ENCODE data around the gene CD320.
"Not testable (repeated sequence)": the region's sequence is repeated elsewhere in the genome, so short reads cannot be mapped to it uniquely, and the experiment has no call there.

DNA sequence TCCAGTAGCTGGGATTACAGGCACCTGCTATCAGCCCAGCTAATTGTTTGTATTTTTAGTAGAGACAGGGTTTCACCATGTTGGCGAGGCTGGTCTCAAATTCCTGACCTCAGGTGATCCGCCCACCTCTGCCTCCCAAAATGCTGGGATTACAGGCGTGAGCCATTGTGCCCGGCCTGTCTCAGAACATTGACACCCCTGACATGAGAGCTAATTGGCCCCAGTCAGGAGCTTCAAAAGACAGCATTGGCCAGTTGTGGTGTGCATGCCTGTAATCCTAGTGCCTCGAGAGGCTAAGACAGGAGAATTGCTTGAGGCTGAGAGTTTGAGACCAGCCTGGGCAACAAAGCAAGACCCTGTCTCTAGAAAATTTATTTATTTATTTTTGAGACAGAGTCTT, 44.7 kb upstream of the CD320 start:
- TF ChIP-seq, protein P1, sequence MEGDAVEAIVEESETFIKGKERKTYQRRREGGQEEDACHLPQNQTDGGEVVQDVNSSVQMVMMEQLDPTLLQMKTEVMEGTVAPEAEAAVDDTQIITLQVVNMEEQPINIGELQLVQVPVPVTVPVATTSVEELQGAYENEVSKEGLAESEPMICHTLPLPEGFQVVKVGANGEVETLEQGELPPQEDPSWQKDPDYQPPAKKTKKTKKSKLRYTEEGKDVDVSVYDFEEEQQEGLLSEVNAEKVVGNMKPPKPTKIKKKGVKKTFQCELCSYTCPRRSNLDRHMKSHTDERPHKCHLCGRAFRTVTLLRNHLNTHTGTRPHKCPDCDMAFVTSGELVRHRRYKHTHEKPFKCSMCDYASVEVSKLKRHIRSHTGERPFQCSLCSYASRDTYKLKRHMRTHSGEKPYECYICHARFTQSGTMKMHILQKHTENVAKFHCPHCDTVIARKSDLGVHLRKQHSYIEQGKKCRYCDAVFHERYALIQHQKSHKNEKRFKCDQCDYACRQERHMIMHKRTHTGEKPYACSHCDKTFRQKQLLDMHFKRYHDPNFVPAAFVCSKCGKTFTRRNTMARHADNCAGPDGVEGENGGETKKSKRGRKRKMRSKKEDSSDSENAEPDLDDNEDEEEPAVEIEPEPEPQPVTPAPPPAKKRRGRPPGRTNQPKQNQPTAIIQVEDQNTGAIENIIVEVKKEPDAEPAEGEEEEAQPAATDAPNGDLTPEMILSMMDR (IDR thresholded peaks at IDR 0.05), result not testable (repeated sequence)
- TF ChIP-seq POLR2A (IDR thresholded peaks at IDR 0.05), result not testable (repeated sequence)
